Myometrial cell (primary cell): ENCODE measurements around the gene ZNF99. TPM values are rescaled to one million over a fixed set of nuclear protein-coding genes. Genes with fewer than 3 reads are reported as not detected.

Experiments
- total RNA-seq: library from RNA; depleted of rRNA; stranded (reverse); fragments of >200 nt; gene quantifications from 2 replicates; pipeline ENCODE4 v1.2.3, GENCODE V29; 2015

ZNF99 gene
- total RNA-seq: not detected in 2 replicates

GRCh38 chr19:22783651-22784410 is at the start of gene ZNF99:
Gene ZNF99, minus strand, starts transcription at chr19:22784151. Its CDS starts 135 bp downstream, at chr19:22784016.

GRCh38 chr19:22832031-22832762 is 48.2 kb upstream of the ZNF99 start, which contains the start of gene ZNF723:
Gene ZNF723, plus strand, starts transcription at chr19:22832291. Its CDS starts 89 bp downstream, at chr19:22832380.

Other genes starting within 250 kb of the ZNF99 start
- gene ZNF492, start 149.8 kb downstream of the ZNF99 start, total RNA-seq: 0.35 TPM in 1 of 2 replicates, not detected in the other
- not detected in 2 replicates for gene ZNF723, start 48.1 kb upstream of the ZNF99 start, total RNA-seq
- gene ZNF728, start 219.0 kb upstream of the ZNF99 start, total RNA-seq: not detected in 2 replicates